GM12801 (cell line): ENCODE results near the gene MINDY3.

Experiments used
- CTCF ChIP-seq: IDR thresholded peaks from one replicate; pipeline ENCODE4 v1.5.1; 2011; ENCODE audit warnings: control low read depth; ENCODE audit not compliant: insufficient read length; ENCODE audit errors: extremely low read depth

The MINDY3 gene

DNA sequence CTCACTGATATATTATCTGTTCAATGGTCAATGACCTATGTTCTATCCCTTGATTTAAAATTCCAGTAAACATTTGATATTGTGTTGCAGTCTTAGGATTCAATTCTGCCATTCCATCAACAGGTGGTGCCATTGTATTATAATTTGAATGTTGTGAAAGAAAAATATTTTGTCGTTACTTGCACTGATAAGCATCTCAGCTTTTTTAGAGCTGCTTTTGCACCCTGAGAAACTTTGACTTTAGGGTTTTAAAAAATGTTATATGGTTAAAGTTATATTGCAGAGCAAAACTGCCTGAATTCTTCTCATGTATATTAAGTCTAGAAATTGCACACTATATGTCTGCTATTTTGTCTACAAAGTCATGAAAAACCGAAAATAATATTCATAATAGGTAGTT is 18.8 kb upstream of the MINDY3 start:
- no peak for TF ChIP-seq CTCF

GRCh38 chr10:15877836-15878576 is 17.7 kb upstream of the MINDY3 start:
- TF ChIP-seq CTCF: no peak

GRCh38 chr10:15871823-15872222 is 11.5 kb upstream of the MINDY3 start:
- no peak for TF ChIP-seq CTCF

DNA sequence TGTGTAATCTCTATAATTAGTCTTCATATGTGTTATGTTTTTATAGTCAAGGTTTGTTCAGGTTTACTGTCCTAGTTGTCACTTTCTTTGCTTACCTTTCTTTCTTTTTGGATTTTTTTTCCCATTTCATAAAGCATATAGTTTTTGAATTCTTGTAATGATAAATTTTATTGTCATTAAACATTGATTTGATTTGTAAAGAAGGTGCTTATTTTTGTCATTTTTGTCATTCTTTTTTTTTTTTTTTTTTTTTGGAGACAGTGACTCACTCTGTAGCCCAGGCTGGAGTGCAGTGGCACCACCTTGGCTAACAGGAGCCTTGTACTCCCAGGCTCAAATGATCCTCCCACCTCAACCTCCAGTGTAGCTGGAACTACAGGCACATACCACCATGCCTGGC is 9.6 kb upstream of the MINDY3 start:
- no peak for TF ChIP-seq CTCF

- no peak for TF ChIP-seq CTCF
Measured at GRCh38 chr10:15868006-15868405, 7.7 kb upstream of the MINDY3 start.

DNA sequence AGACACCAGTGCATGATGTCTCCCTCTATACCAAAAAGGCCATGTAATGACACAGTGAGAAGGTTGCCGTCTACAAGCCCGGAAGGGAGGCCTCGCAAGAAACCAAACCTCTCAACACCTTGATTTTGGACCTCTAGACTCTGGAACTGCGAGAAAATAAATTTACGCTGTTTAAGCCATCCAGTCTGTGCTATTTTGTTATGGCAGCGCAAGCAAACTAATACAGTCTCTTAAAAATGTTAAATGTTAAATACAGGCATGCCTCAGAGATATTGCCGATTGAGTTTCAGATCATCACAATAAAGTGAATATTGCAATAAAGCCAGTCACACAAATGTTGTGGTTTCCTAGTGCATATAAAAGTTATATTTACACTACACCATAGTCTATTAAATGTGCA is 5.0 kb upstream of the MINDY3 start:
- TF ChIP-seq CTCF: no peak

DNA sequence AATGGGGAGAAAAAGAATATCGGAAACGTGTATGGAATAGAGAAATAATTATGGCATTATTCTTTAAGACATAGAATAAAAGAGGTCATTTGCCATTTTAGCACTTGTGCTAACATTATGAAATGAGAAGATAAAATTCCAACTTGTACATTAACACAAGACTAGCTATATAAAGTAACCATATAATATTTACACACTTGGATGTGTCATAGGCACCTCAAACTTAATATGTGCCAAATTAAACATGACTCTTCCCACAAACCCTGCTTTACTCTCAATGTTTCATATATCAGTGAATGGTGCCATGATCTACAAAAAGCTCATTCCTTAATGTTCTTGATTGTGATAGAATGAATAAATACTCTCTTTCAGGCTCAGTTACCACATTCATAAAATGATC is 4.1 kb upstream of the MINDY3 start:
- TF ChIP-seq CTCF: no peak
